ENCODE data around the gene TPRX1.
"Not testable (repeated sequence)": the region's sequence is repeated elsewhere in the genome, so short reads cannot be mapped to it uniquely, and the experiment has no call there.

TPRX1 gene

DNA sequence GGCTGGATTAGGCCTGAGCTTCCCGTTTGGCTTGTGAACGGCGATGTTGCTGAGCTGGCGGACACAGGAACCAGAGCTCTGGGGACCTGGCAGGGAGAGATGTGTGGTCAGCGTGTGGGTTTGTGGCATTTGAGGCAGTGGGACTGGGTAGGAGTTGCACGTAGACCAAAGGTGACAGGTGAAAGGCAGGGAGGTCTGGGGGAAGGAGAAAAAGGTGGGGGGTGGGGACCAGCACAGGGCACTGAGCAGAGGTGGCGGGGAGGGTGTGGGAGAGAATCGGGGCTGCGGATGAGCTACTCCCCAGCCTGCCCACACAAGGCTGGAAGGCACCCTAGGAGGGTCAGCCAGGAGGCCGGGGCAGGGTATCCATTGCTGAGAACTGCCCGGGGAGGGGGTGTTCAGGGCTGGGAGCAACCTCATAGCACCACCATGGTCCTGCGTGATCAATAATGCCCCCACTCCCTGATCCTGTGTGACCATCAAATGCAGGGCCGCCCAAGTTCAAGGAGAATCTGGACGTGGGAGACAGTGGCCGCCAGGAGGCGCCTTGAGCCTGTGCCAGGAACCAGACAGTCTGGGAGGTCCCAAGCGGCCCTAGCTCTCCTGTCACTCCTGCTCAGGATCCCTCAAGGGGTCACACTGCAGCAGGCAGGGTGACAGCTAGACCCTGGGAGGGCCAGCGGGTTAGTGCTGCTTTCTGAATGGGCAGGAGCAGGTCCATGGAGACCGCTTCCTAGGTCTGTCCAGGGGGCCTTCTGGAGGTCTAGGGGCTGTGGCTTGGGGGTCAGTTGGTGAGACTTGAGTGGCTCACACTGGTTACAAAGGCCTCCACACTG is 38.6 kb downstream of the TPRX1 start:
- no peak for DNase-seq

DNA sequence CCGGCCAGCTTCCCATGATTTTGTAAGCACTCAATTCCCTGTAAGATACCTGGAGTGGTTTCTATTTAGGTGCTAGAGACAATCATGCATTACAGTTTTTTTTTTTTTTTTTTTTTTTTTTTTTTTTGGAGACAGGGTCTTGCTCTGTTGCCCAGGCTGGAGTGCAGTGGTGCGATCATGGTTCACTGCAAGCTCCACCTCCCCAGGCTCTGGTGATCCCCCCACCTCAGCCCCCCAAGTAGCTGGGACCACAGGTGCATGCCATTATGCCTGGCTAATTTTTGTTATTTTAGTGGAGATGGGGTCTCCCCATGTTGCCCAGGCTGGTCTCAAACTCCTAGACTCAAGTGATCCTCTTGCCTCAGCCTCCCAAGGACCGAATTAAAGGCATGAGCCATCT is 39.6 kb downstream of the TPRX1 start:
- DNase-seq, result not testable (repeated sequence)

DNA sequence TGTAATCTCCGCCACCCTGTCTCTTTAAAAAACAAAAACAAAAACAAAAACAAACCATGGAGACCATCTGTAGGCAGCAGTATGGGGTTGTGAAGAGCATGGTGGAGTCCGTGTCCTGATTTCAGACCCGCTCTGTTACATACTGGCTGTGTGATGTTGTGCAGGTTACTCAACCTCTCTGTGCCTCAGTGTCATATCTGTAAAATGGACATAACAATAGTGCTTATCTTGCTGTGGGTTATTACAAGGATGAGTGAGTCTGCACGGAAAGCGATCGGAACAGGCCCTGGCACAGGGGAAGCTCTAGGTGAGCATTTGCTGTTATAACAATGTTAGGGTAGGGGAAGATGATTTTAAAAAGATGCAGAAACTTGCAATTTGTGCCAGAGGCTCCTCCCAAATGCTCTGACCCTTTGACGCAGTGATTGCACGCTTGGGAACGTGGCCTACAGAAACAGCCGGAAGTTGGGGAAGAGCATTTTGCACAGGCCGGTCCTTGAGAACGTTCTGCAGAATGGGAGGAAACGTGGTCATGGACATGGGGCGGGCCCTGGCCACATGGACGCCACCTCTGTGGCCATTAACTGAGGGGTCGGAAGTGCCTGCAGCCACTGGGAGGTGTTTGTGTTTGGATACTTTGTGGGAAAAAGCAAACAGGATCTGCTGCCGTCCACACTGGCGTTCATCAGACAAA is 41.6 kb downstream of the TPRX1 start:
- DNase-seq, result no peak

DNA sequence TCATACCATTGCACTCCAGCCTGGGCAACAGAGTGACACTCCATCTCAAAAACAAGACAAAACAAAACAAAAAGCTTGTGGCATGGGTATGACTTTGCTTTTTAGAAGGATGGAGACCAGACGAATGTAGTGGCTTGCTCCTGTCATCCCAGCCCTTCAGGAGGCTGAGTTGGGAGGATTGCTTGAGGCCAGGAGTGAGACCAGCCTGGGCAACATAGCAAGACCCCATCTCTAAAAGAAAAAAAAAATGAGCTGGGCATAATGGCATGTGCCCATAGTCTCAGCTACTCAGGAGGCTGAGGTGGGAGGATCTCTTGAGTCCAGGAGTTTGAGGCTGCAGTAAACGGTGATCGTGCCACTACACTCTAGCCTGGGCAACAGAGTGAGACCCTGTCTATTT is 42.2 kb downstream of the TPRX1 start:
- DNase-seq, result no peak

DNA sequence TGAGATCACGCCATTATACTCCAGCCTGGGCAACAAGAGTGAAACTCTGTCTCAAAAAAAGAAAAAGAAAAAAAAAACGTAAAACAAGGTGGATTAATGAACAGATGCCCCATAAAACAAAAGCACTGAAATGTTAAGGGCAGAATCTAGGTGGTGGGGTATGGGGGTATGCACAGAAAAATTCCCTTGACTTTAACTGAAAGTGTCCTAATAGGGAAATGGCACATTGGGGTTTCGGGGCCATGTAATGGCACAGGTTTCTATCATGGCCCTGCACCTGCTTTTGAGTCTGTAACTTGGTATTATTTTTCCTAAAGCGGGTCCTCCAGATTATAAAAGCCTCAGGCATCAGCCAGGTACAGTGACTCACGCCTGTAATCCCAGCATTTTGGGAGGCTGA is 42.8 kb downstream of the TPRX1 start:
- DNase-seq, result no peak

DNA sequence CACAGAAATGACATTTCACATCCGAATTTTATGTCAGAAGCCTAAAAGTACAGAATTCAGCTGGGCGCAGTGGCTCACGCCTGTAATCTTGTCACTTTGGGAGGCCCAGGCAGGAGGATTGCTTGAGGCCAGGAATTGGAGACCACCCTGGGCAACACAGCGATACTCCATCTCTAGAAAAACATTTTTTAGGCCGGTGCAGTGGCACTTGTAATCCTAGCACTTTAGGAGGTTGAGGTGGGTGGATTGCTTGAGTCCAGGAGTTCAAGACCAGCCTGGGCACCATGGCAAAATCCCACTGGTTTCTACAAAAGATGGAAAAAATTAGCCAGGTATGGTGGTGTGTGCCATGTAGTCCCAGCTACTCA is 43.7 kb downstream of the TPRX1 start:
- no peak for DNase-seq

DNA sequence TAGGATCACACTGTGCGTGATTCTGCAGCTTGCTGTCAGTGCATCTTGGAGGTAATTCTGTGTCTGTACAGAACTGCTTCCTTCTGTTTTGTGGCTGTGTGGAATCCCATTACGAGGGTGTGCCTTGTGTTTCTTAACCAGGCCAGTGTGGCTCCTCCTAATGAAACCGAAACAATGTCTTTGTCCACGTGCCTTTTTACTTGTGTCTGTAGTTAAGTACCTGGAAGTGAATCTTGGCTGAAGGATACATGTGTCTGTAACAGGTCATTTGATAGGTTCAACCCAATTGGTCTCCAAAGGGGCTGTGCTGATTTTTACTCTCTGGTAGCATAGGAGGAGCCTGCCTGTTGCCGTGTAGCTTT is 45.9 kb downstream of the TPRX1 start:
- no peak for DNase-seq

DNA sequence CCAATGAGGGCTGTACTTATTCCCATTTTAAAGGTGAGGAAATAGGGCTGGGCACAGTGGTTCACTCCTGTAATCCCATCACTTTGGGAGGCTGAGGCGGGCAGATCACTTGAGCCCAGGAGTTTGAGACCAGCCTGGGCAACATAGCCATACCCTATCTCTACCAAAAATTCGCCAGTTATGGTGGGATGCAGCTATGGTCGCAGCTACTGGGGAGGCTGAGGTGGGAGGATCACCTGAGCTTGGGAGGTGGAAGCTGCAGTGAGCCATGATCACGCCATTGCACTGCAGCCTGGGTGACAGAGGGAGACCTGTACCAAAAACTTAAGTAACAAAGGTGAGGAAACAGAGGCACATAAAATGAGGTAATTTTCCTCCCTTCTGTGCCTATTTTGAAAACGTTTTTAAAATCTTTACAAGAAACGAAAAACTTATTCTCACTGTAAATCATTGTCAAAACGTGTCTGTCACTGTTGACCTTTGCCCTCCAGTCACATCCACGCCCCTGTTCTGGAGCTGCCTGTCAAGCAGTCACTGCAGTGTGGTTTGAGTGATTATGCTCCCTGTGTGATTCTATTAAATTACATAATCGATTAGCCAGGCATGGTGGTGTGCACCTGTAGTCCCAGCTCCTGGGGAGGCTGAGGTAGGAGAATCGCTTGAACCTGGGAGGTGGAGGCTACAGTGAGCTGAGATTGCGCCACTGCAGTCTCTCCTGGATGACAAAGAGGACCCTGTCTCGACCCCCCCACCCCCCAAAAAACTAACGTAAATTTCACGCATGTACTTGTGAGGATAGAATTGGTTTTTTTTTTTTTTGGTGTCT is 46.5 kb downstream of the TPRX1 start:
- no peak for DNase-seq

DNA sequence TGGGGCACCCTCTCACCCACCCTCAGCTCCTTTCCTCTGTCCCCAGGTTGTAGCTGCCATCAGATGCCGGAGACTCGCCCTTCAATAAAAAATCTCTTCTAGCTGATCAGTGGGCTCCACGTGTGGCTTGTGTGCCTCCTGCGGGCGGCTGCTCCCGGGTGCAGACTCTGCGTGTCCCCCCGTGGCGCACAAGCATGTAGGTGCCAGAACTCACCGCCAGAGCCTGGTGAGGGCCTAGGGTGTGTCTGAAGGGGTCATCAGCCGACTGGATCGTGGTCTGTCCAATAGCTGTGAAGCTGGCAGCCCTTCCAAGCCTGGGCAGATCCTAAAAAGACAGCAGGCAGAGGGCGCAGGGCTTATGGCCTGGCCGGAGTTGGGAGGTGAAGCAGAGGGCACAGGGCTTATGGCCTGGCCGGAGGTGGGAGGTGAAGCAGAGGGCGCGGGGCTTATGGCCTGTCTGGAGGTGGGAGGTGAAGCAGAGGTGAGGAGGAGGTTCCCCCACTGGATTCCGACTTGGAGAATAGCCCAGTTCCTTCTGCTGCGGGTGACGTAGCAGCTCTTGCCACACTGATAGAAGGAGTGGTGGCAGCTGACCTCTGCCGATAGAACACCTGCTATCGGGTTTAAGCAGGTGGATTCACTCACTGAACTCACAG is 47.3 kb downstream of the TPRX1 start:
- DNase-seq, result no peak

DNA sequence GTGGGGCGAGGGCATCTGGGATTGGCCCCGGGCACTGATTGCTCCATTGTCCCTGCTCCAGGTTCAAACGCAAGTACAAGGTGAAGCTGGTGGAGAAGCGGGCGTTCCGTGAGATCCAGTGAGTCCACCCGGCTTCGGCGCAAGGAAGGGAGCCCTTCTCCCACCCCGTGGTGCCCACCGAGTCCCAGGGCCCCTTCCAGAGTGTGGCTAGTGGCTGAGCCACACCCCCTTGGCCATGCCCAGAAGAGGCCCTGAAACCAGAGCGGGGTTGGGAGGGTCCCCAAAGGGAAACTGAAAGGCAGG is 47.8 kb downstream of the TPRX1 start:
- no peak for DNase-seq

DNA sequence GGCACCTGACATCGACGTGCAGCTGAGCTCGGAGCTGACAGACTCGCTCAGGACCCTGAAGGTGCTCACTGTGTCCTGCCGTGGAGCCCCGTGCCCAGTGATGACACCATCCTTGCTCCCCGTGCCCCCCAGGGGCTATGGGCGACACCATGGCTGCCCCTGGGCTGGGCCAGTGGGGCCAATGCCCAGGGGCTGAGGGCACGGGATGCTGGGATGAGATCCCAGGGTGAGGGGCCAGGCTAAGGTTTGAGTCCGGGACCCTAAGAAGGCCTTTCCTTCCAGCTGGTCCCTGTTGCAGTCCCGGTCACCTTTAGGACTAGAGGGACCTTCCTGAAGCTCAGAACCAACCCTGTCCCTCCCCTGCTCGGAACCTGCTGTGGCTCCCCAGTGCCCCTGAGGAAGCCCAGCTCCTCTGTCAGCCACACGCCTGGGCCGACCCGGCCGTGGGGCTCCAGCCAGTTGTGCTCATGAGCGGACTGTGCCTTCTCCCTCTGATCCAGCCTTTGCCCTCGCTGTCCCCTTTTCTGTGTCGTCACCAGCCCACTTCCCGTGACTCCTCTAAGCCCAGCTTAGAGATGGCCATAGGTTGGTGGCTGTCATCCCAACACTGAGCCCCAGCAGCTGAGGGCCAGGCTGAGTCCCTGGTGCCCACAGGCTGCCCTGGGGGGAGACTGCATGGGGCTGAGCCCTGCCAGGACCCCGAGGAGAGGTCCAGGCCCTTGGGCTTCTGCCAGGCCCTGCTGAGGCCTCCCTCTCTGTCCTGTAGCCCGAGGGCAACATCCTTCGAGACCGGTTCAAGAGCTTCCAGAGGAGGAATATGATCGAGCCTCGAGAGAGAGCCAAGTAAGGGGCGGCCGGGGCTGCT is 48.4 kb downstream of the TPRX1 start:
- no peak for DNase-seq

DNA sequence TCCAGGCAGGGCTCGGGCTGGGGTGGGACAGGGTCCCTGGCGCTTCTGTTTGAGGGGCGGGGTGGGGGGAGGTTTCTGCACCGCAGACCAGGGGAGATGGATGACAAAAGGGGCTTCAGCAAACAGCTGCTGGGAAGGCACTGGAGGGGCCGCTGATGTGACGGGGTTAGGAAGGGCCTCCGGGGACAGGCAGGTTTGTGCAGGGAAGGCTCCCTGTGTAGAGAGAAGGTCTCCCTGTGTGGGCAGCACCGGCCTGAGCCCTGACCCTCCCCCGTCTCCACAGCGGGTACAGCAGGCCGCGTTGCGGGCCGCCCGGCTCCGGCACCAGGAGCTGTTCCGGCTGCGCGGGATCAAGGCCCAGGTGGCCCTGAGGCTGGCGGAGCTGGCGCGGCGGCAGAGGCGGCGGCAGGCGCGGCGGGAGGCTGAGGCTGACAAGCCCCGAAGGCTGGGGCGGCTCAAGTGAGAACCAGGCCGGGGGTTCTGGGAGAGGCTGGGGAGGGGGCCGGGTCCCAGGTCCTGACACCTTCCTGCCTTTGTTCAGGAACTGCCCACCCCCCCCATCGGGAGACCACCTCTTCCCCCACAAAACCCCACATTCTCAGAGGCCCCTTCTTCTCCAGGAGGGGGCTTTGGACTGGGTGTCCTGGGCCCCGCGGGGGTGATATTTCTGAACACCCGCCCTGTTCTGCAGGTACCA is 49.1 kb downstream of the TPRX1 start:
- no peak for DNase-seq

DNA sequence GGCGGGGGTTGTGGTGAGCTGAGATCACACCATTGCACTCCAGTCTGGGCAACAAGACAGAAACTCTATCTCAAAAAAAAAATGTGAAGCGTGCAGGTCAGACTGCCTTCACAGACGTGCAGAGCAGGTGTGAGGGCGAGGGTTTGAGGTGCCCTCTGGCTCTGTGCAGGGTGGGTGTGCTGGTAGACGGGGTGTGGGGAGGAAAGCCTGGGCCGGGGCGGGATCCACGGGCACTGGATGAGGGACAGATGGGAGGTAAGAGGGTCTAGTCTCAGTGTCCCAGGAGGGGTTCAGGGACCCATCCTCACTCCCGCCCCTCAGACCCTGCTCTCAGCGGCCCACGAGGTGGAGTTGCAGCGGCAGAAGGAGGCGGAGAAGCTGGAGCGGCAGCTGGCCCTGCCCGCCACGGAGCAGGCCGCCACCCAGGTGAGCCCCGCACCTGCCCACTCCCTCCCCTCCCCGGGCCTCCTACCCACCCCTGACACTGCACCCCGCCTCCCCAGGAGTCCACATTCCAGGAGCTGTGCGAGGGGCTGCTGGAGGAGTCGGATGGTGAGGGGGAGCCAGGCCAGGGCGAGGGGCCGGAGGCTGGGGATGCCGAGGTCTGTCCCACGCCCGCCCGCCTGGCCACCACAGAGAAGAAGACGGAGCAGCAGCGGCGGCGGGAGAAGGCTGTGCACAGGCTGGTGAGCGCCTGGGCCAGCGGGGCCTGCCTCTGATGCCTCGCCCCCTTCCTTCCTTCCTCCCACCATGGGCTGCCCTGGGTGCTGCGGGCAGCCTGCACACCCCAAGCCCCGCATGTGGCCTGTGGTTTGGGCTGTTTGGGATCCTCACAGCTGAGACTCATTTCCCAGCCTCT is 49.9 kb downstream of the TPRX1 start:
- no peak for DNase-seq

DNA sequence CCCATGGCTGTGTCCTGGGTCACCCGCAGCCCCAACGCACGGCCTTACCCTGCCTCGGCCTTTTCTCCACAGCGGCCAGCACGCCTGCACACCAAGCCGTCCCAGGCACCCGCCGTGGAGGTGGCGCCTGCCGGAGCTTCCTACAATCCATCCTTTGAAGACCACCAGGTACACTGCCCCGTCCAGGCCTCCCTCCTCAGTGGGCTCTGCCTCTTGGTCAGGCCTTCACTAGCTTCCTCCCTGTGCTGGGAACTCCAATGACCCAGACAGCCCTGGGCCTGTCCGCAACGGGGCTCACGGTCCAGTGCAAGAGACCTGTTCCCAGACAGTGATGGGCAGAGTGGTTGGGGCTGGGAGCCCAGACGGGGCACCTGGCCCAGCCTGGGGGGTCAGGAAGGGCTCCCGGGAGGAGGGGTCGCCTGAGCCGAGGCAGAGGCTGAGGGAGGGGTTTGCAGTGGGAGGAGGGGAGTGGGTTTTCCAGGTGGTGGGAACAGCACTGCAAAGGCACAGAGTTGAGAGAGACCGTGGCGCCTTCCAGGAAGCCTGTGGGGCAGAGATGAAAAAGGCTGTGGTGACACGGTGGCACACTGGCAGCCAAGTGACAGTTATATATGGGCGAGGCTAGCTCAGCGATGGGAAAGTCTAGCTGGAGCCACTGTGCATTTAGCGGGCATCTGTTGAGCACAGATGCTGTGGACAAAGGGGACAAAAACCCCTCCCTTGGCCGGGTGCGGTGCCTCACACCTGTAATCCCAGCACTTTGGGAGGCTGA is 51.7 kb downstream of the TPRX1 start:
- no peak for DNase-seq
